ENCODE measurements around the gene FBXW5.
A peak's percentile ranks its signal among the peaks of the same experiment; 100 is the strongest.

Gene FBXW5

DNA sequence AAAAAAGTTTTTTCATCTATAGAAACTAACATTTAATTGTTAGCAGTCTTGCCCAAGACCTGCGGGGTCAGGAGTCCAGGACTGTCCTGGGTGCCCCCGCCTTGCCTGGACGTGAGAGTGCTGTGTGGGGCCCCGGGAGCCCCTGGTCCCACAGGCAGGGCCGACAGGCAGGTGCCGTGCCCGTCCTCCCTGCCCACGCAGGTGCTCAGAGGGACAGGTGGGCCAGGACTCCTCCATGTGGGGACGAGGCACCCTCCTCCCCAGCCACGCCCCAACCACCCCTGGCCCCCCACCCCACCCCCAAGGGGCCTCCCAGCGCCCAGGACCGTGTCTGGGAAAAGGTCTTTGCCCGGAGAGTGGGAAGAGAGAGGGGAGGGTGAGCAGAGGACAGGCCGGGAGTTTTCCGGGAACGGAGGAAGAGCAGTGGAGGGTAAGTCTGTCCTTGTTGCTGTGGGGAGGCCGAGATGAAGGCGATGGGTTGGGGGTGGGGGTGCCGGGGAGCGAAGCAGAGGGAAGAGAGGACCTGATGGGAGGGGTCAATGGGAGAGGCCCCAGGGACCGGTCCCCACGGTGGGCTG, 4.8 kb upstream of the FBXW5 start:
- DNase-seq (ENCODE audit: low read depth in 3 of 3): no peak

DNA sequence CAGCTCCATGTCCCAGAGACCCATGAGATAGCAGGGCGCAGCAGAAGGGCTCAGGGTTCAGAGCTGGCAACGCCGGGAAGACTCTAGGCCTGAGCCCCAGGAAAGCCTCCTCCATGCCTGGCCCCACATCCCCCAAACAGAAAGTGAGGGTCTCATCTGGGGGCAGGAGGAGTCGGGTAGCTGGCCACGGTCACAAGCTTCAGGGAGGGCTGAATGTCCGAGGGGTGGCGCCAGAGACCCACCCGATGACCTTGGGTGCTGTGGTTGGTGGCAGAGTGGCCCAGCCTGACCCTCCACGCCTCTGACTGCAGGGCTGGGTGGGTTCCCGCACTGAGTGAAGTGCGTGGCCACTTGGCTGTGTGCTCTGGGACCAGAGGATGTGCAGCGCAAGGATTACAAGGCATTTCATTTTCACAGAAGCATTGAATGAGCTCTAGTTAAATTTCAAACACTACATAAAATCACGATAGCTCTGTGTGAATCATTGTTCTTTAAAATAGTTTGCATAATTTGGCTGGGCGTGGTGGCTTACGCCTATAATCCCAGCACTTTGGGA, 3.5 kb upstream of the FBXW5 start:
- DNase-seq (ENCODE audit: low read depth in 3 of 3): no peak

DNA sequence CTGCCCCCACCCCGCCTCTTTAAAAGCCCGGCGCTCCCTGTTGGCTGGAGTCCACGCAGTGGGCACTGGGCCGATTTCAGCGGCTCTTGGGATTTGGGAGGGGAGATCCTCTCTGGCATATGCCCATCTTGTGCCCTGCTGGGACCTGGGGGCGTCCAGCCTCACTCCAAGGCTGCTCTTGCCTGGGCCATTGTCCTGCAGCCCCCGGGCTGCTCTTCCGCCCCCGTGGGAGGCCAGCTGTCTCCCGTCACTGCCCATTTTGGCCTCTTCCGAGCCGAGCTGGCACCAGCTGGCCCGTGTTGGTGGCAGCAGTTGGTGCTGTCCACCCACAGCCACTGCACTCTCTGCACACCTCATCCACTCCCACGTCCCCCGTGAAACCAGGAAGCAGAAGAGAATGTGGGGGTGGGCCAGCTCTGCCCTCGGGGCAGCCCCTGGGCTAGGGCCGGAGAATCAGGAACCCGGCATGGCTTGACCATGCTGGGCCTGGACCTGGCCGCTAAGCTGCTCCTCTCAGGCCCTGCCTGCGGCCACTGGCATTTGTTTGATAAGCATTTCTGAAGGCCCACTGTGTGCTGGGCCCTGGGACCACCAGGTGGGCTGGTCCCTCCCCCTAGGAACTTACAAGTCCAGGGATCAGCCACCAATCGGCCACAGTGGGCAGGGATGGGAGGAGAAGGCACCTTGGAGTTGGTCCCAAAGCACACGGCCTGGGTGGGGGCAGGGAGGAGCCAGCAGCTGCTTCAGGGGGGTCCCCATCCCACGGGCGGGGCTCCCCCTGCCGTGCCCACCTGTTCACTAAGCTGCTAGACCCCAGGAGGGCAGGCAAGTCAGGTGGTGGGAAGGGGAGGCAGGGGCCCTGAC, 2.7 kb upstream of the FBXW5 start:
- no peak for DNase-seq (ENCODE audit: low read depth in 3 of 3)

DNA sequence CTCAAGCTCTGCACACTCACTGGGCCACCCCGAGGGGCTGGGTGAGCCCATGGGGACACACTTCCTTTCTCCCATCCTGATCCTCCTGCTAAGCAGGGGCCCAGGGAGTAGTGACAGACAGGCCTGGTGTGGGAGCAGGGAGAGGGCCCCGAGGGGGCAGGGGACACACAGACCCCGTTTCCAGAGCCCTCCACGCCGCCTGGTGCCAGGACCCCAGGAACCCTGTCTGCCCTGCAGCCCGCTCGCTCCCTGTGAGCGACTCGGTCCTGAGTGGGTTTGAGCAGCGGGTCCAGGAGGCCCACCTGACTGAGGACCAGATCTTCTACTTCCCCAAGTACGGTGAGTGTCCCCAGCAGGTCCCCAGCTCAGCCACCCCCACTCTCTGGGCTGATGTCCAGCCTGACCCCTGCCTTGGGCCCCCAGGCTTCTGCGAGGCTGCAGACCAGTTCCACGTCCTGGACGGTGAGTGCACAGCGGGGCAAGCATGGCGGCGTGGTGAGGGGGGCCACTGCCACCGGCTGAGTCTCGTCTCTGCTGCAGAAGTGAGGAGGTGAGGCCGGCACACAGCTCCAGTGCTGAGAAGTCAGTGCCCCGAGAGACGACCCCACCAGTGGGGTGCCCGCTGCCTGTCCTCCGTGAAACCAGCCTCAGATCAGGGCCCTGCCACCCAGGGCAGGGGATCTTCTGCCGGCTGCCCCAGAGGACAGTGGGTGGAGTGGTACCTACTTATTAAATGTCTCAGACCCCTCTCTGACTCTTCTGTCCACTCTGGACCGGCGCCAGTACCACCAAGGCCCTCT, 1.9 kb upstream of the FBXW5 start:
- no peak for DNase-seq (ENCODE audit: low read depth in 3 of 3)

DNA sequence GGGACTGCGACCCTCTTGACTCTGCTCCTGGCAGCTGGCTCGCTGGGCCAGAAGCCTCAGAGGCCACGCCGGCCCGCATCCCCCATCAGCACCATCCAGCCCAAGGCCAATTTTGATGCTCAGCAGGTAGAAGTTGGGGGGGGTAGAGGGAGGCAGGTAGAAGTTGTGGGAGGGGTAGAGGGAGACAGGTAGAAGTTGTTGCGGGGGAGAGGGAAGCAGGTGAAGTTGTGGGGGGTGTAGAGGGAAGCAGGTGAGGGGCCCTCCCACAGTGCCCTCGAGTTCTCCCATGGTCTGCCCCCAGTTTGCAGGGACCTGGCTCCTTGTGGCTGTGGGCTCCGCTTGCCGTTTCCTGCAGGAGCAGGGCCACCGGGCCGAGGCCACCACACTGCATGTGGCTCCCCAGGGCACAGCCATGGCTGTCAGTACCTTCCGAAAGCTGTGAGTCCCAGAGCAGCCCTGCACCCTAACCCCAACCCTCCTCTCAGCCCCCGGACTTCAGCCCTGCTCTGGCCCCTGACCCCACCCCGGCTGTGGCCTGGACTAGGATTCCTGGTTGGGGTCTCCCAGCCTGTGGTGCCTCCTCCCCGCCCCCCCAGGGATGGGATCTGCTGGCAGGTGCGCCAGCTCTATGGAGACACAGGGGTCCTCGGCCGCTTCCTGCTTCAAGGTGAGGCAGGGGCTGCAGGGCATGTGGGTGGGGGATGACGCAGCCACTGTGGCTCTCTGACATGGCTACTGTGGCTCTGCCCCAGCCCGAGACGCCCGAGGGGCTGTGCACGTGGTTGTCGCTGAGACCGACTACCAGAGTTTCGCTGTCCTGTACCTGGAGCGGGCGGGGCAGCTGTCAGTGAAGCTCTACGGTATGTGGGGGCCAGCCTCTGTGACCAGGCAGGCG, 1.0 kb upstream of the FBXW5 start:
- no peak for DNase-seq (ENCODE audit: low read depth in 3 of 3)

DNA sequence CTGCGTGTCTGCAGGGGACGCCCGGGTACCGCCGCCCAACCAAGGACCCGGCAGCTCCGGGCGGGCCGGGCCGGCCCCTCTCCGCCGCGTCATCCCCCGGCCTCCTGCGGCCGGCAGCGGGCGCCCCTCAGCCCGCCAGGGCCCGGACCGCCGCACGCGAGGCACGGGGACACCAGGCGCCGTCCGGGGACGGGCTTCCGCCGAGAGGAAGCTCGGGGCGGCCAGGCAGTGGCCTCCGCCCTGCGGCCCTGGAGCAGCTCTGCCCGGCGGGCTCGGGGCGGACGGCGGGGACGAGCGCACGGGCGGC, 373 bp downstream of the FBXW5 start:
- peak in 1 of 3 experiments; percentile 24 for DNase-seq (ENCODE audit: low read depth in 3 of 3)

DNA sequence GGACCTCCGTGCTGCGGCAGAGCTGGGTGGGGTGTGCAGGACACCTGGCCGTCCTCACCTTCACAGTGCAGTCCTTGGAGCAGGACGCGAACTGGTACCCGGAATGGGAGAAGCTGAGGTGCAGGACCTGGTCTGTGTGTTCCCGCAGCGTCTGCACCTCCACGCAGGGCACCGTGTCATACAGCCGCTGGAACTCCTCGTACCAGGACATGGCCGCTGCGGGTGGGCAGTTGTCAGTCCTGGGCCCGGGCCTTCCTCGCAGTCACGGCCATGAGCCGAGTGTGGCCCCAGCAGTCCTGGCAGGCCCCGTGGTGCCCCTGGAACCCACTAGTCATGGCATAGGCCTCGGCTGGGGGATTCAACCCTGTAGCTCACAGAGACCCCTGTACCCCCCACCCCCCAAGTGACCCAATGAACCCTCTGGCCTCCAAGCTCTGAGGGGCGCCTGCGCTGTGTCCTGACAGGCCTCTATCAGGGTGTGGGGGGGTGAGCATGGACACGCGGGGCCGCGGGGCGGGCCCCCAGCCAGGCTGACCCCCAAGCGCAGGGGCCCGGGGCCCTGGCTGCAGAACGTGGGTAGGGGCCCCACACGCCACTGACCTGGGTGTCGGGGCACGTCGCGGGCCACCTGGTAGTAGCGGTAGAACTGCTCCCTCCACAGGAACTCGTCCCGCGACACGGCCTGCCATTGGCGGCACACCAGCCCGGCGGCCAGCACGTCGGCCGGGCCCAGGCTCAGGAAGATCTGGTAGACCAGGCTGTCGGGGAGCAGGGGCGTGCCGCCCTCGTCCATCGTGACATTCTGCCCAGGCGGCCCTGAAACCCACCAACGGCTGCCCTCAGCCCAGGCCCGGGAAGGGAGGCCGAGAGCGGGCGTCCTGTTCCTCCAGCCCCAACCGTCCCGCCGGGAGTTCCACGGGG, 987 bp downstream of the FBXW5 start:
- peak in 1 of 3 experiments; percentile 36 for DNase-seq (ENCODE audit: low read depth in 3 of 3)

DNA sequence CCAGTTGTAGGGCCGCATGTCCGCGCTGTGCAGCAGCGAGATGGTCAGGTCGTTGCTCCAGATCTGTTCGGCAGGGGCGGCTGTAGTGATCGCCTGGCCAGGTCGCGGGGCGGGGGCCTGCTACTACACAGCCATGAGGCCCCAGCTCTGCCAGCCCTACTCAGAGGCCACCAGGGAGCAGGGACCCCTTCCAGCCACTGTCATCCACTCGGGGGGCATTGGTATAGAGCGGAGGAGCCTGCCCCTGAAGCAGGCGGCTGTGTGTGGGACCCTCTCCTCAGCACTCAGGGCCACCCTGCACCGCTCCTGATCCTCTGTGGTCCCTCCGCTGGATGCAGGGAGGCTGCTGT, 1.7 kb downstream of the FBXW5 start:
- no peak for DNase-seq (ENCODE audit: low read depth in 3 of 3)

DNA sequence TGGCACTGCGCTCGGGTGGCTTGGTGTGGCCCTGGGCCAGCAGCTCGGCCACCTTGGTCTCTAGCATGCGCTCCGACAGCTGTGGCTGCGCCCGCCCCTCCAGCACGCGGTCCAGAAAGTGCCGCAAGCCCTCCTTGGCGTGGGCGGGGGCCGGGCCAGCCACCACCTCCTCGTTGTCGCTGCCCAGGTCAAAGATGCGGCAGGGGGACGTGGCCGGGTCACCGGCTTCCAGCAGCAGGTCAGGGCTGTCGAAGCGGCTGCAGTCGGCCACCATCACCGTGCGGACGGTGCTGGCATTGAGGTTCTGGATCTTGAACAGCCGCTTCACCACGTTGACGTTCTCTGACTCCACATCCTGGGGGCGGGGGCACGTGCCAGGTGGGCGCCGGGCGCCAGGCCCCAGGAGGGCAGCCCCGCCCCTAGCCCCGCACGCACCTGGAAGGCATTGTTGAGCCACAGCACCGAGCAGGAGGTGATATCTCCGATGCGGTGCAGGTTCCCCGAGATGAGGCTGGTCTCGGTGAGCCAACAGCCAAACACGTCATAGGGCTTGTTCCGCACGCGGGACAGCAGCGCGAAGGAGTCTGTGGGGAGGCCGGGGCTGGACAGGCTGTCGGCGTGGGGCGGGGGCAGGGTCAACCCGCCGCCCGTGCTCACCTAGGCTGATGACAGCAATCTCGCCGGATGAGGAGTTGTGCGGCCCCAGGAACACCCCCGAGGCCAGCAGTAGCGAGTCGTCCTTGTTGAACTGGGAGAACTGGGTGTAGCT, 2.2 kb downstream of the FBXW5 start:
- no peak for DNase-seq (ENCODE audit: low read depth in 3 of 3)

DNA sequence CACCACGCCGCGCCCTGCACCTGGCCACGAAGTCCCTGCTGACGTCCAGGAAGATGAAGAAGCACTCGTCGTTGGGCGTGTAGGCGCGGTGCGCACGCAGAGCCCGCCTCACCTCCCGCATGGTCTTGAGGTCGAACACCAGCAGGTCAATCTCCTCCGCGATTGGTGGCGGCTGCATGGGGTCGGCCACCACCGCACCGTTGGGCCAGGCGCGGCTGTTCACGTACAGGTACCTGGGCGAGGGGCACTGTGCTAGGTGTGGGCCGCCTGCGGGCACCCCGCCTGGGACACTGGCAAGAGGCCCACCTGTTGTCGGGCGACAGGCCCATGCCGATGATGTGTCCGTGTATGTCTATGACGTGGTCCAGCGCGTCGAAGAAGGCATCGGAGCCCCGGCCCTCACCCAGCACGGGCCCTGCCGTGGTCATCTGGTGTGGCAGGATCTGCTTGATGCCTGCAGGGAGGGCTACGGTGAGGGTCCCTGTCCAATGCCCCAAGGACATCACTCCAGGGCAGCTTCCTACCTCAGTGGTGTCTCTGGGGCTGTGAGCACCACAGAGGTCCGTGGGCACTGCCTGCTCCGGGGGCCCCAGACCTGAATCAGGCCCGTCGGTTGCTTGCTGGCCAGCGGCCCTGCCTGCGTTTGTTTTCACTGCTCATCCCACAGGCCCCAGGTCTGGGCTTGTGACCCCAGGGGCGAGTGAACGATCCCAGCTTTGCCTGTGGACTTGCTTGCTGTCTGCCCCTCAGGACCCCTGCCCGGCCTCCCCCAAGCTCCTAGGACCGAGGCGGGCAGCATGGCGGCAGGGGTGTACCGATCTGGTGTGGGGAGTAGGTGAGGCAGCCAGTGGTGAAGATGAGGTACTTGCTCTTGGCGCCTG, 3.1 kb downstream of the FBXW5 start:
- no peak for DNase-seq (ENCODE audit: low read depth in 3 of 3)

DNA sequence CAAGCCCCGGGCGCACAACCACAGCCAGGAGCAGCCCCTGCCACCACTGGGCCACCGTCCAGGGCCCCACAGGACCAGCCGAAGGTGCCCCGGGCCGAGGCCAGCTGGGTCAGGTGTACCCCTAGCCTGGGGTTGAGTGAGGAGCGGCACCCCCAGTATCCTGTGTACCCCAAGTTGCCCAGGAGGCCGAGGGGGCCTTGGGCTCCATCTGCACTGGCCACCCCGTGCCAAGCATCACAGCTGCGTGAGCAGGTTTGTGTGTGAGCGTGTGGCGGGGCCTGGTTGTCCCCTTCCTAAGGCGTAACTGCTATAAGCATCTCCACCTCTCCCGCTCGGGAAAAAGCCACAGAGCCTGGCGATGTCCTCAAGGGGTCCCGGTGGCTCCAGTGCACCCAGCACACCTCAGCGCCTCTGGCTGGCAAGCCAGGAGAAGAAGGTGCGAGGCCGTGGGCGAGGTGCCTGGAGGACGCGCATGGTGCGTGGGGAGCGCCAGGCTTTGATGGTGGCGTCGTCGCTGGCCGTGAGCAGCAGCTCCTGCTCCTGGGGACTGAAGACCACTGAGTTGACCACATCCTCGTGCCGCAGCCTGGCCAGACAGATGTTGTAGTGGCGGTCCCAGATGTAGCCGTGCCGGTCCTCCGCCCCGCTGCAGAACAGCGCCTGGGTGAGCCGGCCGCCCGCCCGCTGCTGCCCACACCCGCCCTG, 3.9 kb downstream of the FBXW5 start:
- no peak for DNase-seq (ENCODE audit: low read depth in 3 of 3)

DNA sequence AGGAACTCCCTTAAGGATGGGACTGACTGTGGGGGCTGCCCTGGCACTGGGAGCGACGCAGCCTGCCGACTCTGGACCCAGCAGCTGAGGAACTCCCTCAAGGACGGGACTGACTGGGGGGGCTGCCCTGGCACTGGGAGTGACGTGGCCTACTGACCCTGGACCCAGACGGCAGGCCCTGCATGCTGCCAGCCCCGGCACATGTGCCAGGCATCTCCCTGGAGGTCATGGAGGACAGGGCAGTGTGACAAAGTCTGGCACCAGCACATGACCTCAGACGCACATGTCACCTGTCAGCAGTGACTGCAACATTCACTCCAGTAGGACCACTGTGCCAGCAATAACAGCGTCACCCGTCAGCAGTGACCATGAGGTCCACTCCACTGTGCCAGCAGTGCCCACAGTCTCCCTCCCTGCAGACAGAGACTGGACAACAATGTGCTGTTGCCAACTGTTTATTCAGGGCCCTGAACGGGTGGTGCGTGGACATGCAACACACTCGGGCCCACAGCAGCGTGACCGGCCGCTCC, 4.5 kb downstream of the FBXW5 start:
- DNase-seq (ENCODE audit: low read depth in 3 of 3): no peak

DNA sequence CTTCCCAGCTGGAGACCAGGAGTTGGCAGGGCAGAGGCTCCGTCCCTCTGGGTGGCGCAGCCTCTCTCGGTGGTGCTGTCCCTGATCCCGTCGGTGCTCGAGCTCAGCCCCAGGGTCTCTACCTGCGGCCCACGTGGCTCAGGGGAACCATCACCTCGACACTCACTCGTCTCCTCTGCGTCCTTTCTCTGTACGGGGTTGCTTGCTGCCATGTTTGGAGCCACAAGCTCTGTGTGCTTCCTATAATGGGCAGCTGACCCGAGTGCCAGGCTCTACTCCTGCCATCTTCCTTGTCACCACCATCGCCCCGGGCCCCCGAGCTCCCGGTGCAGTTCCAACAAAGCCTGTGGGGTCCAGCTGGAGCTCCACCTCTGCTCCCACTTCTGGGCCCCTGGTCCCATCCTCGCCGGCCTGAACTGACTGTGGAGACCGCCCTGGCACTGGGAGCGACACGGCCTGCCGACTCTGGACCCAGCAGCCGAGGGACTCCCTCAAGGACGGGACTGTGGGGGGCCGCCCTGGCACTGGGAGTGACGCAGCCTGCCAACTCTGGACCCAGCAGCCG, 5.0 kb downstream of the FBXW5 start:
- no peak for DNase-seq (ENCODE audit: low read depth in 3 of 3)

DNA sequence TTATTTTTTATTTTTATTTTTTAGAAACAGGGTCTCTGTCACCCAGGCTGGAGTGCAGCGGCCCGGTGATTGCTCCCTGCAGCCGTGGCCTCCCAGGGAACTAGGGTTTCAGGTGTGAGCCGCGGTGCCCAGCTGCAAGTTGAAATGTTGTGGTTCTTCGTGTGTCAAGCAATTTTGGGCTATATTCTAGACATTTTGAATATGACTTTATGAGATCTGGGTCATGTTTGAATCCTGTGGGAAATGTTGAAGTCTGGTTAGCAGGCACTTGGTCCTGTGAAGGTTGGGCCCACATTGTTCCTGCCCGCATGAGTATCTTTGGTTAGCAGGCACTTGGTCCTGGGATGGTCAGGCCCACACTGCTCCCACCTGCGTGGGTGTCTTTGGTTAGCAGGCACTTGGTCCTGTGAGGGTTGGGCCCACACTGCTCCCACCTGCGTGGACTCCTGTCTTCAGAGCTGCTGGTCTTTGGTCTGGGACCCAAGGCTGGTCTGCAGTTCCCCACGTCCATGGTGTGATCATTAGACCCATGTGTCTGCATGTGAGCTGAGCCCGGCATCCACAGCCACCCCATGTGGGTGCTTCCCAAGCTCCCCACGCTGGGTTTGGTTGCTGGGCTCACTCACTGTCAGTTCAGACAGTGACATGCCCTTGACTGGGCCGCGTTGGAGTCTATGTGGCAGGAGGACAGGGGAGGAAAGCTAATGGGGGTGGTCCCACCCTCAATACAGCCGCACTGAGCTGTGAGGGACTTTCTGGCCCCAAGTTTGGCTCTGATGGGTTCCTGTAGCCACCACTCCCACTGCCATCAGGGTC, 7.1 kb downstream of the FBXW5 start:
- DNase-seq (ENCODE audit: low read depth in 3 of 3): no peak

DNA sequence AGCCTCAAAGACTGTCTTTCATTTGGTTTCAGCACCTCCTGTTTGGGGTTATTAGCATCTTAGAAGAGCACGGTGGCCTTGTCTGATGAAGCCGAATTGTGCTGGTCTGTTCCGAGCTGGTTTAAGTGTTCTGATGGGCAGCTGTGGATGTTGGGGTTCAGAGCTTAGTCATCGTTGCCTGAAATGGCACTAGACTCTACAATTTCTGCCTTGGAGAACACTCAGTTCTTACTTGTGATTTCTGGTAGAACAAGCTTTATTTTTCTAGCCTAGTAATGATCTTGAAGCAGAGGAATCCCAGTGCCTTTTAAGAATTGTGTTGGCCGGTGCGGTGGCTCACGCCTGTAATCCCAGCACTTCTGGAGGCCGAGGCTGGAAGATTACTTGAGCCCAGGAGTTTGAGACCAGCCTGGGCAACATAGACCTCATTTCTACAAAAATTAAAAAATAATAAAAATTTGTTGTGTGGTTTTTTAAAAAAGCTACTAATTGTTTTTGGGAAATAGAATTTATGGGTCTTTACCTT, 7.8 kb downstream of the FBXW5 start:
- DNase-seq (ENCODE audit: low read depth in 3 of 3): no peak

DNA sequence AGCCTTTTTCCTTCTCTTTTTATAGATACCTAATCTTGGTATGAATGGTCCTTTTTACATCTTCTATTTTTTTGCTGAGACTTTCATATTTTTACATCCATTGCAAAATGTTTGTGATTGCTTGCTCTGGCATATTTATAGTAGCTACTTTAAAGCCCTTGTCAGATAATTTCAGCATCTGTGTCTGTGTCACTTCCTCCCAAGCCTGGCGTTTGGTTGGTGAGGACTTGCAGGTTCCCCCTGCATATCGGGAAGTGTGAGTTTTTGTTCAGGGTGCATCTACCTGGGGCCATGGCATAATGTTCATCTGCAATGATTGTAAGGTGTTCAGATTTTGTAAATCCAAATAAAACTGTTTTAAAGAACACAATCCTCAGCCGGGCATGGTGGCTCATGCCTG, 8.9 kb downstream of the FBXW5 start:
- no peak for DNase-seq (ENCODE audit: low read depth in 3 of 3)
